ENCODE measurements around the gene ZBTB20.
"Not testable (repeated sequence)": the region's sequence is repeated elsewhere in the genome, so short reads cannot be mapped to it uniquely, and the experiment has no call there.

ZBTB20 gene

DNA sequence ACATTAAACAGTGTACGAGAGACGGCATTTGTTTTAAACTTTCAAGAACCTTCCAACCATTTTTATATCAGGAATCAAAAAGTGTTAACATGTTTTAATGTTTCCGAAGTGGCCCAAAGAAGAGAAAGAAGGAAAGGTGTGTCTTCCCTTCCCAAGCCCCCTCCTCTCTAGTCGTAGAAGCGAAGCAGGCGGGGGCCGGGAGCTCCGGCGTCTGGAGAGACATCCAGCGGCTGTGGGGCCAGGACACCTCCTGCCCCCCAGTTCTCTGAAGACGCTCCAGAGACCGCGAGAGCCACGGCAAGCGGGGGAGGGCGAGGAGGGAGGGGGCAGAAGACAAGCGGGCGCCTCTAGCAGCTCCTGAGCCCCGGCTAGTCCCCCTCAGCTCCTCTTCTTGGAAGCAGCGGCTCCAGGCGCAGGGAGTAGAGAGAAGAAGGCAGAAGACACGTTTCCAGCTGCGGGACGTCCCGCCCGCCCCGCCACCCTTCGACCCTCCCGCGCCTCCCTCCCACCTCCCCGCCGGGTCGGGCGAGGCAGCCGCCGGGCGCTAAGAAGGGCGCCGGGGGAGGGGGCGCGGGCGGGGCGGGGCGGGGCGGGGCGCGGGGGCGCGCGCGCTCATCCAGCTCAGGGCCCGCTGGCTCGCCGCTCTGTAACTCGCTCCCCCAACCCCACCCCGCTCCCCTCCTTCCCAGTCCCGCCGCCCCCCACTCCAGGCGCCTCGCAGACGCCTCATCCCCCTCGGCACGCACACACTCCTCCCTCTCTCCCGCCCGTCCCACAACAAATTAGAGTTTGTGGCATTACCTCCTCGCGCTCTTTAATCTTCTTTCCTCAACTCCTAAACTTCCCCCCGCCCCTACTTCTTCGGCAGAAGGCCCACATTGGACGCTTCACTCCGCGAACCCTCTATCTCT is at the start of gene ZBTB20:
Gene ZBTB20 (minus strand): TSS at position 871 of the 911 bp plus-strand sequence.
- peak in 41 of 51 donors; percentile 11 to 88 (median 59) for DNase-seq

GRCh38 chr3:115194476-115194875 is 47.4 kb upstream of the ZBTB20 start:
- no peak for DNase-seq

DNA sequence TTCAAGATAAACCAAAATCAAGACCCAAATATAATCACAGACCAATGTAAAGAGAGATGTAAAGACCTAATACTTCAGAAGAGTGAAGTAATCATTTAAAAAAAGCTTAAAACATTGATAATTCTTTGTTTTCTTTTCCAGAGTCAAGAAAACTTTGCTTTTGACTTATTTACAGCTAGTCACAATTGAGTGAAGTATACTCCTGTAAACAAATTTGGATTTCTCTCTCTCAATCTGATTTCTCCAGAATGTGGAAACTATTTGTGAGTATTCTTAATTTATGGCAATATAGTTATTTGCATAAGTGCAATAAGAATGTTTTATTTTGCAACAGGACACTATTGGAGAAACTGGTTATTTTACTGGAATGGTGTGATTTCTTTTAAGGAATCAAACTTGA is 43.7 kb upstream of the ZBTB20 start:
- DNase-seq = no peak

- DNase-seq = no peak
These were observed 40.2 kb upstream of the ZBTB20 start for GRCh38 chr3:115187149-115187757.

- DNase-seq = no peak
These were observed 39.5 kb upstream of the ZBTB20 start for GRCh38 chr3:115186351-115187148.

GRCh38 chr3:115184859-115185572 is 37.9 kb upstream of the ZBTB20 start:
- DNase-seq = not testable (repeated sequence)

- DNase-seq = not testable (repeated sequence)
These were observed 31.8 kb upstream of the ZBTB20 start for GRCh38 chr3:115178930-115179329.

GRCh38 chr3:115169808-115170207 is 22.7 kb upstream of the ZBTB20 start:
- DNase-seq = no peak

DNA sequence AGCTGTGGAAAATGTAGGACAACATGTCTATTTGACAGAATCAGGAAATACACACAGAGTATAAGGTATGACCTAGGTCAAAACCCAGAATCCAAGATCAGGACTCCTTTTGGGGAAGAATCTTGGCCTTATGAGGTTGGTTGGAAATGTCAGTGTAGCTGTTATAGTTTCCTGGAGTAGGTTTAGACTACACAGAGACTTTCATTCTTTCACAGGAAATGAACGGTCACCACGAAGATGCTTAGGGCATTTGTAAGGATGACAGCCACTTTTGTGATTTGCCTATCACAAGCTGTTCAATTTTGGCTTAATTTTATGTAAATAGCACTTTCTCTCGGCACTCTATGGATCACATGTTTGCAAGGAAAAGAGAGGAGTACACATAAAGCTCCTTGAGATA is 18.6 kb upstream of the ZBTB20 start:
- no peak for DNase-seq

DNA sequence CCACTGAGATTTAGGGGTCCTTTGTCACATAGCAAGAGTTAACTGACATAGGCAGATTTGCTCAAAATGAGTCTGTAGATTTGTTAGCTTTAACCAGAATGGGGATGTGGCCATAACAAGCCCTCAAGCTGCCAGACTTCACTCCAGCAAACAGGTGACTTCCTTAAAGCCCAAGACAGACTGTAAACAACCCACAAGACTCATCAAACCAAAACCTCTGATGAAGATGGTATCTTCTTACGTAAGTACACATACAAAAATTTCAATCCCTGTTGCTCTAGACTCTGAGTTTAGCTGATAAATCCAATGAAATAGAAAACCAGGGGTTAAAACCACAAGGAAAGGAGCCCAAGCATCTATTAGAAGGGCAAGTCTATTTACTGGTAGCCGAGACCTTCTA is 18.2 kb upstream of the ZBTB20 start:
- no peak for DNase-seq

- DNase-seq = no peak
These were observed 17.5 kb upstream of the ZBTB20 start for GRCh38 chr3:115164374-115165221.

DNA sequence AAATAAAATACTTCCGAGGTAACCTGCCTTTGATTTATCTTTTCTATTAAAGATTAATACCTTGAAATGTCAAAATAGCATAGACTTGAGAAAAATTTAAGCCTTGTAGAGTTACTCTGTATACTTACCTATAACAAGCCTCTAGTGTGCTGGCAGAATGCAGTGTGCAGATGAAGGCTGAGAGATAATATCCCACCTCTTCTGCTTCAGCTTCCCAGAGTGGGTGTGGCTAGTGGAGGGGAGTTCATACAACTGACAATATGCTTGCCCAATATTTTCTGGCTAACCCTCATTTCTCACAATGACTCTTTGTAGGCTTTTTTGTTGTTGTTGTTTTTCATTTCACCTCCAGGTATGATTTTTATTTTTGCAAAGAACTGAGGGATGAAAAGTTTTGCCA is 15.7 kb upstream of the ZBTB20 start:
- no peak for DNase-seq

DNA sequence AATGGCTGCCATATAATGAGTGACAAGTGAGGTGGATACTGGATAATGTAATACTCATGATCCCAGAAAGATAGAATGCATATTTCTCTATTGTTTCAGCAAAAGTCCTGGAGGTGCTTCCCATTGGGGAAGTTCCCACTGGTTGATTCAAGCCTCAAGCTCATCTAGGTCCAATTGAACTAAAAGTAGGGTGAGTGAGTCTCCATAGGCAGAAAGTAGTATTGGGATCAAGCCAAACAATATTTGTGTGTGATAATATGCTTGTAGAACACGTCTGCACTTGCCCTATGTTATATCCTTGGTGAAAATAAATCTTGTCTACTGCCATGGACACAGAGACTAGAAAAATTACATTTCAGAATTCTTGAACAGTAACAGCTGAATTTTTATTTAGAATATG is 14.8 kb upstream of the ZBTB20 start:
- no peak for DNase-seq

DNA sequence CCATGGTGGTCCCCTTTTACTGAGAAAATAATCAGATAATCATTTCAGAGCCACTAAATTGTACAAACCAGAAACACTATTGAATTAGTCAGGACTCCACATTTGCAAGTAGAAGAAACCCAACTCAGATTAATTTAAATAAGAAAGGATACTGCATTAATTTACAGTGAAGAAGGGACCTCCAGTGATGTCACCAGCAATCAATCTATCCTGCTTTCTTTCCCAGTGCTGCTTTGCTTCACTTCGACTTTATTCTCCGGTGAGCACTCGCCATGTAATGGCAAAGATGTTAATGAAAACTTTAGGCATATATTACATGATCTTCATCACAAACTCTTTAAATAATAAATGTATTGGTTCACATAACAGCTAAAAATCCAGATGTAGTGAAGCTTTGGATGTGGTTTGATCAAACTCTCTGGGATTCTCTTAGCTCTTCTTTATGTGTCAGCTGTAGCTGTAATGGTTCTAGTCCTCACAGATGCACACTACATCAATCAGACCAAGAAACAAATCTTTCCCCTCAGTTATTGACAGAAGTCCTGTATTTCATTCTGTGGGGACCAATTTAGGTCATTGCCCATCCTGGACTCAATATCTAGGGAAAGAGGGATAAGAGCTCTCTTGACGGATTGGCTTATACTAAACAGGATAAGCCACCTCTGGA is 14.2 kb upstream of the ZBTB20 start:
- DNase-seq = no peak

DNA sequence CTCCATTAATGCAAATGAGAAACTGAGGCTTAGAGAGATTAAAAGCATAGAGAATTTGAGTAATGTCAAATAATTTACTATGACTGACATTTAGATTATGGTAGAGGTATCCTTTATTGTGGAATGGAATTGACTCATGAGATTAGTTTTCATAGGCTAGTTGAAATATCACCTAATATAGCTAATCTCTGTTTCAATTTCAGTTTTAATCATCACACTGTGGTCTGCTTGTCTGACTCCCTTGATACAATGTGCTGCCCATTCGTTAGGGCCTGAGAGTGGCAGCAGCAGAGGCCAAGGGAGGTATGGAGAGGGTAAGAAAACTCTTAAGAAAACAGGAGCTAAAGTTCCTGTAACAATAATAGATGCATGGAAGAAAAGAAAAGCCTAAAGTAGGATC is 13.2 kb upstream of the ZBTB20 start:
- no peak for DNase-seq

- DNase-seq = no peak
These were observed 9.1 kb upstream of the ZBTB20 start for GRCh38 chr3:115156046-115156654.

GRCh38 chr3:115154611-115155010 is 7.5 kb upstream of the ZBTB20 start:
- DNase-seq = no peak

- no peak for DNase-seq
These were observed 4.8 kb upstream of the ZBTB20 start for GRCh38 chr3:115151921-115152320.

DNA sequence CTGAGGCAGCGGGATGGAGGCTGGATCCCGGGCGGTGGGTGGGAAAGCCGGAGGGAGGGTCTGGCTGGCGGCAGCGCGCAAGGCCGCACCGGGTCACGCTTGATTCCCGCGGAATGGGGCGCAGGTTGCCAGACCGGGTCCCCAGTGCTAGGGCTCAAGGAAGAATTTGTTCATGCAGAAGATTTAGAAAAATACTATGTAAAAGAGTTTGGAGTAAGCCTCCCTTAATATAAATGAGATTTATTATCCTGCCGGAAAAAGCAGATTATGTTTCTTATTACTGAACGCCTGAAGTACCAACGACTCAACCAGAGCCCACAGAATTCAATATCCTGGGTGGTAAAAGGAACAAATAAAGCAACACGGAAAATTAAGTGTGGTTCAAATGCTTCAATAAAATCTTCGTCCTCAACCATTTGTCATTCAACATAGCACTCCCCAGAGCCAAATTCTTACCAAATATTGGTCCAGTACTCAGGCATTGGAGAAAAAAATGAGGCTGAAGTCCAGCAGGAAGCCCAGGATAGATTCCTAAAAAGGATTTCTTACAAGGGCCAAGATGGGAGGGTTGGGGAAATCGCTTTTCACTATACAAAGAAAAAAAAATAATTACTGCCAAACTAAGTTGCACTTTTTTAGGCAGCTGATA is 1.2 kb upstream of the ZBTB20 start:
- peak in 1 of 51 donors; percentile 47 for DNase-seq

Measured in hypothalamus (tissue), 51 donors.